Fibroblast of lung (primary cell): Measurements from ENCODE around the gene ORC4. TPM values are rescaled to one million over a fixed set of nuclear protein-coding genes. Genes with fewer than 3 reads are reported as not detected.

Experiments used
- DNase-seq, 2 donors: peaks; one replicate each; pipeline versions ENCODE4 v3.0.0 to v3.0.0-alpha.2; 2010; ENCODE audit warnings: low read depth in 2 of 2
- H2AFZ ChIP-seq: 2 replicates; pipeline ENCODE4 v1.5.1; 2012; ENCODE audit warnings: low read length, control low read depth, inconsistent platforms
- H3K27ac ChIP-seq: 2 replicates; pipeline ENCODE4 v1.5.1; 2011; ENCODE audit warnings: low read length, control low read depth; ENCODE audit not compliant: insufficient read depth
- H3K27me3 ChIP-seq: 2 replicates; pipeline ENCODE4 v1.5.1; 2011; ENCODE audit warnings: mild to moderate bottlenecking, low read length; ENCODE audit not compliant: control insufficient read depth, insufficient read depth
- H3K36me3 ChIP-seq: 2 replicates; pipeline ENCODE4 v1.5.1; 2011; ENCODE audit warnings: low read length; ENCODE audit not compliant: control insufficient read depth, insufficient read depth
- H3K4me1 ChIP-seq: 2 replicates; pipeline ENCODE4 v1.5.1; 2011; ENCODE audit warnings: low read length; ENCODE audit not compliant: control insufficient read depth, insufficient read depth; ENCODE audit errors: extremely low read depth
- H3K4me2 ChIP-seq: 2 replicates; pipeline ENCODE4 v1.5.1; 2011; ENCODE audit warnings: low read length, control low read depth; ENCODE audit not compliant: insufficient read depth; ENCODE audit errors: extremely low read depth
- H3K4me3 ChIP-seq, 4 experiments: fragments of 200-600 bp in 1 of 4; sonication (generic) in 1 of 4; replicated peaks in 1 of 4; 2 replicates each; pipeline ENCODE4 v1.5.1; 2011 to 2016; ENCODE audit warnings: low read length in 4 of 4, low read depth in 3 of 4, mild to moderate bottlenecking in 3 of 4, control low read depth in 2 of 4, inconsistent platforms in 1 of 4, mixed read lengths in 1 of 4; ENCODE audit not compliant: insufficient read depth in 1 of 4; ENCODE audit errors: control extremely low read depth in 1 of 4
- H3K79me2 ChIP-seq: 2 replicates; pipeline ENCODE4 v1.5.1; 2012; ENCODE audit warnings: mild to moderate bottlenecking, low read length, inconsistent platforms; ENCODE audit not compliant: control insufficient read depth, insufficient read depth
- H3K9ac ChIP-seq: 2 replicates; pipeline ENCODE4 v1.5.1; 2011; ENCODE audit warnings: mild to moderate bottlenecking, low read length, control low read depth; ENCODE audit not compliant: insufficient read depth
- H3K9me3 ChIP-seq: 2 replicates; pipeline ENCODE4 v1.5.1; 2012; ENCODE audit warnings: low read depth, low read length; ENCODE audit not compliant: control insufficient read depth, insufficient read depth
- H4K20me1 ChIP-seq: 2 replicates; pipeline ENCODE4 v1.5.1; 2011; ENCODE audit warnings: low read length; ENCODE audit not compliant: control insufficient read depth, insufficient read depth; ENCODE audit errors: extremely low read depth
- EZH2 ChIP-seq: IDR thresholded peaks from 2 replicates; pipeline ENCODE4 v1.5.1; 2012; ENCODE audit warnings: low read length, control low read depth, mild to moderate bottlenecking; ENCODE audit errors: missing control alignments
- polyA plus RNA-seq, 2 donors: library from polyadenylated mRNA; depleted of rRNA in 1 of 2; stranded (reverse) in 1 of 2; unstranded in 1 of 2; fragments of >200 nt; gene quantifications; 2 replicates each; pipeline ENCODE4 v1.2.1, GENCODE V29; 2011 to 2012; ENCODE audit warnings: missing spikeins in 1 of 2
- total RNA-seq: library from RNA; depleted of rRNA; stranded (reverse); fragments of >200 nt; gene quantifications from 2 replicates; pipeline ENCODE4 v1.2.1, GENCODE V29; 2014
- TF ChIP-seq, protein P1 (sequence below), 2 donors: IDR thresholded peaks in 1 of 2; conservative IDR thresholded peaks in 1 of 2; 1 replicate in 1 of 2; 2 replicates in 1 of 2; pipeline ENCODE4 v1.5.1; 2011 to 2012; ENCODE audit warnings: low read length in 2 of 2, control low read depth in 1 of 2, inconsistent platforms in 1 of 2, low read depth in 1 of 2, mild to moderate bottlenecking in 1 of 2

The ORC4 gene
- total and polyA plus RNA-seq, 2 donors (not counting 1 experiment from before 2014, with no cell fraction given) = 24.3 to 49.0 TPM

DNA sequence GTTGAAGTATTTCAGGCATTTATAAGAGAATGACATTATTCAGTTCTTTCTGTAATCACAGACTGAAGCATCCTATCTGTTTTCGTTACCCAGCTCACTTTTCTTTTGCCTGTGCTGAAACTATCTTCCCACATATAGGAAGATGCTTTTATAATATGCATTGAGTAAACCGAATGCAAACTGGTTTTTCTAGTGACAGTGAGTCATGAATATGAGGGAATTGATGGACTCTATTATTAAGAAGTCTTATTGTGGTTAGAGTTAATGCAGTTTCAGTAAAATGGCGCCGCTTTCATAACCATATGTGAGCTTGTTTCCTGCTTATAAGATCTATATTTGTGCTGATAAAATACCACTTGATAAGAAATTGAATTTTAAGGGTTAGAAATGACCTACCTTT is 116.5 kb downstream of the ORC4 start:
- H3K4me1 ChIP-seq = no peaks in the 10 kb centered on the region
- H3K9me3 ChIP-seq = no peaks in the 10 kb centered on the region
- no peak overlapping the region for H3K27ac ChIP-seq
- H3K79me2 ChIP-seq = no peaks in the 10 kb centered on the region
- DNase-seq = no peak
- no peaks in the 10 kb centered on the region for H3K36me3 ChIP-seq
- H2AFZ ChIP-seq = no peak overlapping the region
- no peaks in the 10 kb centered on the region for H4K20me1 ChIP-seq
- H3K27me3 ChIP-seq = no peaks in the 10 kb centered on the region
- no peak overlapping the region for H3K4me2 ChIP-seq
- TF ChIP-seq, protein P1, sequence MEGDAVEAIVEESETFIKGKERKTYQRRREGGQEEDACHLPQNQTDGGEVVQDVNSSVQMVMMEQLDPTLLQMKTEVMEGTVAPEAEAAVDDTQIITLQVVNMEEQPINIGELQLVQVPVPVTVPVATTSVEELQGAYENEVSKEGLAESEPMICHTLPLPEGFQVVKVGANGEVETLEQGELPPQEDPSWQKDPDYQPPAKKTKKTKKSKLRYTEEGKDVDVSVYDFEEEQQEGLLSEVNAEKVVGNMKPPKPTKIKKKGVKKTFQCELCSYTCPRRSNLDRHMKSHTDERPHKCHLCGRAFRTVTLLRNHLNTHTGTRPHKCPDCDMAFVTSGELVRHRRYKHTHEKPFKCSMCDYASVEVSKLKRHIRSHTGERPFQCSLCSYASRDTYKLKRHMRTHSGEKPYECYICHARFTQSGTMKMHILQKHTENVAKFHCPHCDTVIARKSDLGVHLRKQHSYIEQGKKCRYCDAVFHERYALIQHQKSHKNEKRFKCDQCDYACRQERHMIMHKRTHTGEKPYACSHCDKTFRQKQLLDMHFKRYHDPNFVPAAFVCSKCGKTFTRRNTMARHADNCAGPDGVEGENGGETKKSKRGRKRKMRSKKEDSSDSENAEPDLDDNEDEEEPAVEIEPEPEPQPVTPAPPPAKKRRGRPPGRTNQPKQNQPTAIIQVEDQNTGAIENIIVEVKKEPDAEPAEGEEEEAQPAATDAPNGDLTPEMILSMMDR (conservative IDR thresholded peaks at IDR 0.05 in 1 of 2, IDR thresholded peaks at IDR 0.05 in 1 of 2; ENCODE audit: low read depth in 1 of 2, low read length in 2 of 2) = no peak
- no peak for TF ChIP-seq EZH2
- H3K4me3 ChIP-seq = no peak overlapping the region
- H3K9ac ChIP-seq = no peak overlapping the region

GRCh38 chr2:147888680-147889079 is 131.9 kb downstream of the ORC4 start:
- no peaks in the 10 kb centered on the region for H3K9me3 ChIP-seq
- H3K4me3 ChIP-seq = no peak overlapping the region
- H3K9ac ChIP-seq = no peak overlapping the region
- no peaks in the 10 kb centered on the region for H3K27me3 ChIP-seq
- no peaks in the 10 kb centered on the region for H3K4me1 ChIP-seq
- H3K4me2 ChIP-seq = no peak overlapping the region
- no peak overlapping the region for H3K27ac ChIP-seq
- no peaks in the 10 kb centered on the region for H4K20me1 ChIP-seq
- H3K36me3 ChIP-seq = no peaks in the 10 kb centered on the region
- no peak for TF ChIP-seq EZH2
- H3K79me2 ChIP-seq = peaks cover 10% of the 10 kb centered on the region
- no peak overlapping the region for H2AFZ ChIP-seq
- no peak for DNase-seq

DNA sequence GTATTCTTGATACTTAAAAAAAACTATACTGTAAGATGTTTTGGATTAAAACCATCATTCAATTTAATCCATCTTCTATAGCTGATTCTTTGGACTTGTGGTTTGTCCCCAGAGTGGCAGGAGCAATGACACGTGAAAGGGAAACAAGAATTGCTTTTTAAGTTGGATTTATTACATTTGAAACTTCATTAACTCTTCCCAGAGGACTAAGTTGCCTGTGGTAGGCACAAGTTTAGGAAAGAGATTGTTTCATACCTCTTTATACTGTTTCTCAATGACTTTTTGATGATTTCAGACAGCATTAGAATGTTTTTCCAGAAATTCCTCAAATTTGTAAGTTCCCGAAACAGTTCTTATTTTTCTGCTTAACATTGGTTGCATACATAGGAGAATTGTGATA is 134.4 kb downstream of the ORC4 start:
- Histone ChIP-seq H3K27me3 (no peaks in the 10 kb centered on the region), H3K79me2 (peaks cover 6% of the 10 kb centered on the region), H3K9me3 (no peaks in the 10 kb centered on the region), H2AFZ (no peak overlapping the region), H4K20me1 (no peaks in the 10 kb centered on the region), H3K36me3 (no peaks in the 10 kb centered on the region), H3K4me1 (no peaks in the 10 kb centered on the region), H3K9ac (no peak overlapping the region), H3K4me3 (no peak overlapping the region), H3K27ac (no peak overlapping the region), H3K4me2 (no peak overlapping the region)
- TF ChIP-seq, protein P1 (conservative IDR thresholded peaks at IDR 0.05 in 1 of 2, IDR thresholded peaks at IDR 0.05 in 1 of 2; ENCODE audit: low read depth in 1 of 2, low read length in 2 of 2) = no peak
- no peak for TF ChIP-seq EZH2
- no peak for DNase-seq
